GM12801 (cell line): ENCODE results near the gene CRAMP1.

Experiments
- TF ChIP-seq, protein P1 (sequence below): IDR thresholded peaks from one replicate; pipeline ENCODE4 v1.5.1; 2011; ENCODE audit warnings: control low read depth; ENCODE audit not compliant: insufficient read length; ENCODE audit errors: extremely low read depth

The CRAMP1 gene

DNA sequence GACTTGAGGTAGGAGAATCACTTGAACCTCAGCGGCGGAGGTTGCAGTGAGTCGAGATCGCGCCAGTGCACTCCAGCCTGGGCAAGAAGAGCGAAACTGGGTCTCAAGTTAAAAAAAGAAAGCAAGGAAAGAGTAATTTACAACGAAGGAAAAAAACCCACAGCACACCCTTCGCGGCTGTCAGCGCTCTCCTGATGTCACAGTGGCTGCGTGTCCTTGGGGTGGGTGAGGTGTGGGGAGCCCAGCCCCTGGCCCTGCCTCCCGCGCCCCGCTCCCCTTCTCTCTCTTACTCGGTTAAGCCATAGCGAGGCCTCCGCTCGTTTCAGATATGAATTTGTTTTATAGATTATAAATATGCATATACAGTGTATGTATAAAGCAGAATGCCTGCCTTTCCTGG lies 65.2 kb downstream of the CRAMP1 start:
- TF ChIP-seq, protein P1, sequence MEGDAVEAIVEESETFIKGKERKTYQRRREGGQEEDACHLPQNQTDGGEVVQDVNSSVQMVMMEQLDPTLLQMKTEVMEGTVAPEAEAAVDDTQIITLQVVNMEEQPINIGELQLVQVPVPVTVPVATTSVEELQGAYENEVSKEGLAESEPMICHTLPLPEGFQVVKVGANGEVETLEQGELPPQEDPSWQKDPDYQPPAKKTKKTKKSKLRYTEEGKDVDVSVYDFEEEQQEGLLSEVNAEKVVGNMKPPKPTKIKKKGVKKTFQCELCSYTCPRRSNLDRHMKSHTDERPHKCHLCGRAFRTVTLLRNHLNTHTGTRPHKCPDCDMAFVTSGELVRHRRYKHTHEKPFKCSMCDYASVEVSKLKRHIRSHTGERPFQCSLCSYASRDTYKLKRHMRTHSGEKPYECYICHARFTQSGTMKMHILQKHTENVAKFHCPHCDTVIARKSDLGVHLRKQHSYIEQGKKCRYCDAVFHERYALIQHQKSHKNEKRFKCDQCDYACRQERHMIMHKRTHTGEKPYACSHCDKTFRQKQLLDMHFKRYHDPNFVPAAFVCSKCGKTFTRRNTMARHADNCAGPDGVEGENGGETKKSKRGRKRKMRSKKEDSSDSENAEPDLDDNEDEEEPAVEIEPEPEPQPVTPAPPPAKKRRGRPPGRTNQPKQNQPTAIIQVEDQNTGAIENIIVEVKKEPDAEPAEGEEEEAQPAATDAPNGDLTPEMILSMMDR: no peak

DNA sequence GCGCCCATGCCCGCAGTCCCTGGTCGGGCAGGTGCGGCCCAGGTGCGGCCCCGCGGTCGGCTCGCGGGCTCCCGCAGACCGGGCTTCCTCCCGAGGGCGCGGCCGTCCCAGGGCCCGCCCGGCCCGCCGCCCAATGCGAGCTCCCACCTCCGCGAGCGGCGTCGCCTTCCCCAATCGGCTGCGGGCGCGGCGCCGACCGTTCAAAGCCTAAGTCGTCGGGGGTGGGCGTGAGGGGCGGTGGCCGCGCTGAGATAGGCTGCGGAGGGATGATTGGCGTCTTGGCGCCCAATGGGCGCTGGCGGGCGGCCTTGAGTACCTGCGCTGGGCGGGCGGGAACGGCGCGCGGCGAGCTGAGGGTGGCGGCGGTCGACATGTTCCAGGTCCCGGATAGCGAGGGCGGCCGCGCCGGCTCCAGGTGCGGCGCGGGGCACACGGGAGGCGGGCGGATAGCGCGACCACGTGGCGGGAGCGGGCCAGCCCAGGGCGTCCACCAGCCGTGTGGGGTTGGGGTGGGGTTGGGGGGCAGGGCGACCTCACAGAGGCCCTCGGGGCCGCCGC lies 65.9 kb downstream of the CRAMP1 start, which contains the start of gene JPT2:
JPT2 (plus strand) TSS at position 338 of the 558 bp plus-strand sequence; CDS start at position 372, 34 bp downstream.
- TF ChIP-seq, protein P1: no peak

DNA sequence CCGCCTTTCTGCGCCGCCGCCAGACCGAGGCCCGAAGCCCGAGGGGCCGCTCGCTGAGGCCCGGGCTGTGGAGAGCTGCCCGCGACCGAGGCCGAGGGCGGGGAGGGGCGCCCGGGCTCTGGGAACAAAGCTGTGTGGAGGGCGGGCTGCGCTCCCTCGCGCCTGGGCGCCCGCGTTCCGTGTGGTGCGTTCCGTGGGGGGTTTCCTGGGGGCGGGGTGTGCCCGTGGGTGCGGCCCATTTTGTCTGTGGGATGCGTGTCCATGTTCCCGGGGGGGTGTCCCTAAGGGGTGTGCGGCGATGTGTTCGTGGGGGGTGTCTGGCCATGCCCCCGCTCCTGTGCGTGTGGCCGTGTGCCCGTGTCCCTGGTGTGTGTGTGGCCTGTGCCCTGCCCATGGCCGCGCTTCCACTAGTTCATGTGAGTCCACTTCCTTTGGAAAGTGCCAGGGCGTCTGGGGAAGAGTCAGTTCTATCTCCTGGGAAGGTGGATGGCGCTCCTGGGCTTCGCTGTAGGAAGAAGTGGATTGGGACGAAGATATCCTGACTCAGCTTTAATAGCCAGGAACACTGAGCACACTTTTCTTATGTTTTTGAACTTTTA lies 66.4 kb downstream of the CRAMP1 start:
- TF ChIP-seq, protein P1: no peak

DNA sequence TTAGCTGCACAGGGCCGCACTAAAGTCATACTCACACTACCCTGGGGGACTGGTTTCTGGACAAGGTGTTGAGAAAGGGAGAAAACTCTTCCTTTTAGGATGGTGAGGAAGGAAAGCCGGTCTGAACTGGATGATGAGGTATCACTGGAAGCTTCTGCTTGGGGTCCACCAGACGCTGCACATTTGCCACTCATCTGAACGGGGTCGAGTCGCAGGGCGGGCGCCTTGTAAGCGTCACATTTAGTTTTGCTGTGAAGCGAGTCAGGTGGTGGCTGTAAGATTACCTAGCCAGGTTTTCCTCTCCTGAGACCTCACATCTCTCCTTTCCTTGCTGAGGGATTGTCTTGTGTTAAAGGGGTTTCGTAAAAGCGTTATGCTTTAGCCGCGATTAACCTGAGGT lies 68.2 kb downstream of the CRAMP1 start:
- TF ChIP-seq, protein P1: no peak

DNA sequence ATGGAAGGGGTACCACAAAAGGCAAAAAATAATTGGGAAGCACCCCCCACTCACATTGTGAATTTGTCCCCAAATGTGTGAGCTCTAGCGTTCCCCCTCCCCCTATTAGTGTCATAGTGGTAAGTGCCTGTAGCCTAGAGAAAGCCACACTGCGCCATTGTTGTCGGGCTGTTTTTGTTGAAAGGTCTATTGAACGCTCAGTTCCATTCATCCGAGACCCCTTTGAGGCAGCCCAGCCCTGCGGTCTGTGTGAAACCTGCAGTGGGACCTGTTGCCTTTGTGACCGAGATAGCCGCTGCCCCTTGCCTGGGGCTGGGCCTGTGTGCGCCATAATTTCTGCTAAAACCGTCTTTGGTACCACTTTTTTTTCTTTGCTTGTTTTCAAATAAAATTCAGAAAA lies 68.9 kb downstream of the CRAMP1 start:
- TF ChIP-seq, protein P1: no peak

DNA sequence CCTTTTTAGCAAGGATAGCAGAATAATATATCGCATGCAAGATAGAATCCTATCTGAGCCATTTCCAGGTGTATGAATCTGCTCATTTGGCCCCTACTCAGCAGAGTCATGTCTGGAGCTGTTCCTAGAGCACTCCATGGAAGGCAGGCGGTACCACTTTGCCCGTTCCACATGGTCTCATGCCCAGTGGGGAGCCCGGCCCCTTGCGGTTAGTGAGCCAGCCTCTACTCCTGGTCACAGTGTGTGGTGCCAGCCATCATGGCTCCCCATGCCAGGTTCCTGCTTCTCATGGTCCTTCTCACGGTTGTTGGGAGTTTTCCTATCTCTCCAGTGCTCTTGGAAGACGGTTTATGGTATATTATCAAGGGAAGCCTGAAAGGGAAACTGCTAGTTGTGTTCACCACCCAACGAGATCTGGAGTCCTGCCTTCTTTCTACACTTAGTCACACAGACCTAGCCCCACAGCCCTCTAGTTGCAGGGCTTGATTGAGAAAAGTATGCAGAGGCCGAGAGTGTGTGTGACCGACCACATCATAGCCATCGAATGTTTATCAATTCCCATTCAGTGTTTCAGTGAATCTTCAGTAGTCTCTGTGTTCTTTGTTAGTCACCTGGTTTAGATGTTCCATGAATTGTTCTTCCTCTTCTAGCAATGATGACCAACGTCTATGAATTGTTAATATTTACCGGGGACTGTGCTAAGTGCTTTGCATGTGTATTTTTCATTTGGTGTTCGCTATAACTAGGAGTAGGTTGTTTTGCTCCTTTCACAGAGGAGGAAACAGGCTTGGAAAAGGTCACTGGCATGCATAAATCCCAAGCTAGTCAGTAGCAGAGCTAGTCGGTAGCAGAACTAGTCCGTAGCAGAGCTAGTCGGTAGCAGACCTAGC lies 75.5 kb downstream of the CRAMP1 start:
- TF ChIP-seq, protein P1: no peak

DNA sequence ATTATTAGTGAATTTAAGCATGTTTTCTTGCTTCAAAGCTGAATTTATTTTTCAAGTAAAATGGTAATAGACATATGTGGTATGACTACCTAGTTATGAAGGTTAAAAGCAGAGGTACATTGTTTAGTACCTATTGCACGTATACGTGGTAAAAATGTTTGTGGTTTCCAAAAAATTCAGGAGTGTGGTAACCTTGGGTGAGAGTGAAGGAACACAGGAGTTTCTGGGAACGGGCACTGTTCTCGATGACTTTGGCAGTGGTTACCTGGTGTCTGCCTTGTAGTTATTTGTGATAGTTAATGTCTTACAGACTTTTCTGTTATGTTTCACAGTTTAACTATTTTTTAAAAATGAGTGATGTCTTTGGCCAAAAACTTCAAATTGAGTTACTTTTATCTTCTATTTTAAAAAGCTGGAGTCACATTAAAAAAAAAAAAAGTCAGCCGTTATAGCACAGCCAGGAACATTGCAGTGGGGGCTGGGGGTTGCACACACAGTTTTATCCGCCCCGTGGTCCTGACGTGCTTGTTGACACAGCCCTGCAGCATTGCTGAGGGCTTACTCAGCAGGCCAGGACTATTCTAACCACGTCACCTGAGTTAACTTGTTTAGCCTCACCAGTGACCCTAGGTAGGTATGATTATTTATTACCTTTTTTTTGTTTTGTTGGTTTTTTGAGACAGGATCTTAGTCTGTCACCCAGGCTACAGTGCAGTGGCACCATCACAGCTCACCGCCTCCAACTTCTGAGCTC lies 76.8 kb downstream of the CRAMP1 start:
- TF ChIP-seq, protein P1: no peak
